Trophoblast cell (in vitro differentiated cells and primary cell): ENCODE measurements around the gene TYK2. TPM values are rescaled to one million over a fixed set of nuclear protein-coding genes. Genes with fewer than 3 reads are reported as not detected.
A peak's percentile ranks its signal among the peaks of the same experiment; 100 is the strongest.

Experiments
- DNase-seq, 2 donors: peaks; one replicate each; pipeline ENCODE4 v3.0.0-alpha.2; 2016
- H2AFZ ChIP-seq: 2 replicates; pipeline ENCODE4 v1.6.1; 2013; ENCODE audit warnings: low read length, moderate library complexity, mild to moderate bottlenecking; ENCODE audit not compliant: insufficient read depth, poor library complexity
- H2AK5ac ChIP-seq: 2 replicates; pipeline ENCODE4 v1.6.1; 2013; ENCODE audit warnings: mild to moderate bottlenecking, low read length
- H2BK120ac ChIP-seq: 2 replicates; pipeline ENCODE4 v1.6.1; 2013; ENCODE audit warnings: low read length, mild to moderate bottlenecking, moderate library complexity; ENCODE audit not compliant: insufficient read depth, poor library complexity
- H2BK12ac ChIP-seq: 2 replicates; pipeline ENCODE4 v1.6.1; 2013; ENCODE audit warnings: mild to moderate bottlenecking, low read length, moderate library complexity
- H2BK5ac ChIP-seq: 2 replicates; pipeline ENCODE4 v1.6.1; 2013; ENCODE audit warnings: low read length, low read depth, moderate library complexity, mild to moderate bottlenecking; ENCODE audit not compliant: poor library complexity
- H3K14ac ChIP-seq: 2 replicates; pipeline ENCODE4 v1.6.1; 2013; ENCODE audit warnings: mild to moderate bottlenecking, low read length
- H3K18ac ChIP-seq: 2 replicates; pipeline ENCODE4 v1.6.1; 2013; ENCODE audit warnings: mild to moderate bottlenecking, low read length
- H3K23ac ChIP-seq: 2 replicates; pipeline ENCODE4 v1.6.1; 2013; ENCODE audit warnings: low read length
- H3K27ac ChIP-seq: 2 replicates; pipeline ENCODE4 v1.5.1; 2013; ENCODE audit warnings: low read depth, mild to moderate bottlenecking, inconsistent platforms, low read length, moderate library complexity
- H3K27me3 ChIP-seq: 2 replicates; pipeline ENCODE4 v1.6.1; 2013; ENCODE audit warnings: inconsistent platforms, mild to moderate bottlenecking, low read length, moderate library complexity; ENCODE audit not compliant: insufficient read depth
- H3K36me3 ChIP-seq, 2 experiments: 1 replicate in 1 of 2; 2 replicates in 1 of 2; pipeline ENCODE4 v1.6.1; 2013; ENCODE audit warnings: low read length in 2 of 2, mild to moderate bottlenecking in 2 of 2, moderate library complexity in 1 of 2; ENCODE audit not compliant: insufficient read depth in 2 of 2, control insufficient read depth in 1 of 2
- H3K4ac ChIP-seq: 2 replicates; pipeline ENCODE4 v1.6.1; 2013; ENCODE audit warnings: low read depth, mild to moderate bottlenecking, low read length, moderate library complexity
- H3K4me1 ChIP-seq, 2 experiments: 1 replicate in 1 of 2; 2 replicates in 1 of 2; pipeline ENCODE4 v1.6.1; 2013; ENCODE audit warnings: low read length in 2 of 2, mild to moderate bottlenecking in 2 of 2, moderate library complexity in 1 of 2; ENCODE audit not compliant: insufficient read depth in 2 of 2, control insufficient read depth in 1 of 2
- H3K4me2 ChIP-seq: 2 replicates; pipeline ENCODE4 v1.6.1; 2013; ENCODE audit warnings: inconsistent platforms, mild to moderate bottlenecking, low read length, moderate library complexity
- H3K4me3 ChIP-seq: 2 replicates; pipeline ENCODE4 v1.5.1; 2013; ENCODE audit warnings: mild to moderate bottlenecking, low read depth, low read length, inconsistent platforms
- H3K79me1 ChIP-seq: one replicate; pipeline ENCODE4 v1.6.1; 2013; ENCODE audit warnings: low read length
- H3K79me2 ChIP-seq: 2 replicates; pipeline ENCODE4 v1.6.1; 2013; ENCODE audit warnings: low read length, mild to moderate bottlenecking; ENCODE audit not compliant: control insufficient read depth, insufficient read depth, poor library complexity
- H3K9ac ChIP-seq: 2 replicates; pipeline ENCODE4 v1.6.1; 2013; ENCODE audit warnings: mild to moderate bottlenecking, low read length
- H3K9me3 ChIP-seq: 2 replicates; pipeline ENCODE4 v1.6.1; 2013; ENCODE audit warnings: low read depth, mild to moderate bottlenecking, control low read depth, inconsistent platforms, low read length; ENCODE audit not compliant: insufficient read depth
- H4K12ac ChIP-seq: 2 replicates; pipeline ENCODE4 v1.6.1; 2013; ENCODE audit warnings: low read depth, mild to moderate bottlenecking, low read length, moderate library complexity
- H4K8ac ChIP-seq: 2 replicates; pipeline ENCODE4 v1.6.1; 2013; ENCODE audit warnings: low read depth, mild to moderate bottlenecking, low read length, moderate library complexity
- H4K91ac ChIP-seq: one replicate; pipeline ENCODE4 v1.6.1; 2013; ENCODE audit warnings: low read depth, mild to moderate bottlenecking, low read length, moderate library complexity
- WGBS: extraction: QIAGEN DNeasy Blood & Tissue Kit; methylation state at CpG from one replicate; pipeline ENCODE4 v1.1.7; 2013; ENCODE audit warnings: missing lambda C conversion rate; ENCODE audit not compliant: insufficient read length, insufficient coverage; ENCODE audit errors: extremely low coverage; 5-methylcytosine and 5-hydroxymethylcytosine counted together
- polyA plus RNA-seq: library from polyadenylated mRNA; stranded (reverse); fragments of 200-250 nt; gene quantifications from 2 replicates; pipeline ENCODE4 v1.2.3, GENCODE V29; 2013

Gene TYK2
- polyA plus RNA-seq = 62.0 and 64.7 TPM in 2 replicates

- no peak within 1 kb of the TSS for H3K23ac ChIP-seq
- peak; percentile 99 for DNase-seq
- peak within 1 kb of the TSS; percentile 51 for H3K27ac ChIP-seq
- WGBS = no CpG with 5 or more reads among the region's 58 CpGs
- peak within 1 kb of the TSS; percentile 89 for H3K9ac ChIP-seq
- peak within 1 kb of the TSS; percentile 63 for H4K12ac ChIP-seq
- H3K14ac ChIP-seq = peak within 1 kb of the TSS; percentile 81
- H2AFZ ChIP-seq = peak within 1 kb of the TSS; percentile 75
- H2BK12ac ChIP-seq = no peak within 1 kb of the TSS
- peak within 1 kb of the TSS; percentile 63 for H4K91ac ChIP-seq
- peak within 1 kb of the TSS; percentile 33 for H2BK120ac ChIP-seq
- no peak within 1 kb of the TSS for H2AK5ac ChIP-seq
- H3K4me3 ChIP-seq = peak within 1 kb of the TSS; percentile 89
- H4K8ac ChIP-seq = peak within 1 kb of the TSS; percentile 89
- H3K9me3 ChIP-seq = no peaks in the 10 kb centered on the region
- H3K4me2 ChIP-seq = peak within 1 kb of the TSS; percentile 91
- H3K4ac ChIP-seq = peak within 1 kb of the TSS; percentile 38
- peaks cover 6% of the 10 kb centered on the region for H3K79me2 ChIP-seq
- no peaks in the 10 kb centered on the region for H3K27me3 ChIP-seq
- peaks cover 9% of the 10 kb centered on the region in 2 experiments for H3K36me3 ChIP-seq
- H2BK5ac ChIP-seq = peak within 1 kb of the TSS; percentile 55
- H3K18ac ChIP-seq = peak within 1 kb of the TSS; percentile 91
- peaks cover 3 to 7% of the 10 kb centered on the region in 2 experiments for H3K4me1 ChIP-seq
- H3K79me1 ChIP-seq = peaks cover 8% of the 10 kb centered on the region
Observed at GRCh38 chr19:10380313-10381102, at the start of gene TYK2. TYK2 (minus strand) TSS chr19:10380572; CDS start chr19:10378406, 2,166 bp downstream.

- Histone ChIP-seq H3K9ac (no peak overlapping the region), H3K4me3 (no peak overlapping the region), H4K8ac (no peak overlapping the region), H3K36me3 (no peaks in the 10 kb centered on the region), H2BK120ac (no peak overlapping the region), H3K4me1 (peaks cover 5 to 13% of the 10 kb centered on the region in 2 experiments), H3K4ac (no peak overlapping the region), H3K79me1 (peaks cover 2% of the 10 kb centered on the region), H2AK5ac (no peak overlapping the region), H4K91ac (no peak overlapping the region), H3K4me2 (no peak overlapping the region), H3K18ac (no peak overlapping the region), H3K27ac (no peak overlapping the region), H2BK12ac (no peak overlapping the region), H3K27me3 (peaks cover 28% of the 10 kb centered on the region), H4K12ac (no peak overlapping the region), H3K79me2 (peaks cover 2% of the 10 kb centered on the region), H2AFZ (no peak overlapping the region), H3K23ac (no peak overlapping the region), H2BK5ac (no peak overlapping the region), H3K9me3 (peaks cover 11% of the 10 kb centered on the region), H3K14ac (no peak overlapping the region)
- WGBS = 90% methylated on average over 1 of the region's 5 CpGs
- no peak for DNase-seq
Observed at GRCh38 chr19:10428996-10429381, 48.6 kb upstream of the TYK2 start.

- Histone ChIP-seq H3K18ac (no peak overlapping the region), H3K23ac (no peak overlapping the region), H3K14ac (no peak overlapping the region), H2BK120ac (no peak overlapping the region), H2BK5ac (no peak overlapping the region), H3K9ac (no peak overlapping the region), H3K79me2 (peaks cover 2% of the 10 kb centered on the region), H2AFZ (no peak overlapping the region), H4K91ac (no peak overlapping the region), H3K4me3 (no peak overlapping the region), H4K8ac (no peak overlapping the region), H2BK12ac (no peak overlapping the region), H4K12ac (no peak overlapping the region), H3K79me1 (peaks cover 2% of the 10 kb centered on the region), H3K9me3 (peaks cover 11% of the 10 kb centered on the region), H3K4ac (no peak overlapping the region), H3K4me2 (no peak overlapping the region), H3K27ac (no peak overlapping the region), H3K4me1 (peaks cover 5 to 11% of the 10 kb centered on the region in 2 experiments), H3K36me3 (no peaks in the 10 kb centered on the region), H3K27me3 (peaks cover 30% of the 10 kb centered on the region), H2AK5ac (no peak overlapping the region)
- no peak for DNase-seq
- no CpG with 5 or more reads among the region's 6 CpGs for WGBS
Observed at GRCh38 chr19:10427169-10427568, 46.8 kb upstream of the TYK2 start.

DNA sequence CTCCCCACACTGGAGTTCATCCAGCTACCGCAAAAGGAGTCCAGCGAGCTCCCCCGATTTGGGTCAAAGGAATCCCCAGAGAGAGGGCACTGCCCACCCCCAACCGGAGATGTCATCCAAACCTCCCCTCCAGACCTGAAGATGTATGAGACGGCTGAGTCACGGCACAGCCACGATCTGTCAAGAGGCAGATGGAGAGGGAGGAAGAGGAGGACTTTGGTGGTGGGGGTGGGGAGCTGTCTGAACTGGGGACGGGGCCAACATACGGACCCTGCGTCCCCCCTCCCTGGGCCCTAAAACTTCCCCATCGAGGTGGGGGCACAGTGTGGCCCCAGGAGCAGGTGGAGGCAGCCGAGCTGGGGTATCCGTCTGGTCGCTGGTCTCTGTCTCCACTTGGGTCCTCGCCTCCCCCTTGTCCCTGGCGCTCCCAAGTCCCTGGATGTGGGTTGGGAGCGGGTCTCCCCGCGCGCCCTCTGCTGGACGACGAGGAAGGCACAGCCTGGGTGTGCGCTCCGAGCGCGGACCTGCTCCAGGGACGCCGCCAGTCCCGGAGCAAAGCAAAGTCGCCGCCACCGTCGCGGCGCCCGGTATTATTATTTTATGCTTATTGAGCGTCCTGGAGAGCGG, 43.8 kb upstream of the TYK2 start:
- no peak overlapping the region for H3K9ac ChIP-seq
- H3K14ac ChIP-seq = no peak overlapping the region
- no peaks in the 10 kb centered on the region for H3K79me1 ChIP-seq
- no peak overlapping the region for H3K23ac ChIP-seq
- H2AFZ ChIP-seq = peak overlapping the region; percentile 28
- H3K79me2 ChIP-seq = no peaks in the 10 kb centered on the region
- no peaks in the 10 kb centered on the region for H3K36me3 ChIP-seq
- H3K4me2 ChIP-seq = peak overlapping the region; percentile 63
- no peak overlapping the region for H3K18ac ChIP-seq
- H4K12ac ChIP-seq = no peak overlapping the region
- H3K27me3 ChIP-seq = peaks cover 35% of the 10 kb centered on the region
- H3K9me3 ChIP-seq = peaks cover 4% of the 10 kb centered on the region
- no peak overlapping the region for H3K4me3 ChIP-seq
- peaks cover 0 to 13% of the 10 kb centered on the region in 2 experiments for H3K4me1 ChIP-seq
- no peak overlapping the region for H2BK120ac ChIP-seq
- H2AK5ac ChIP-seq = no peak overlapping the region
- no peak overlapping the region for H4K91ac ChIP-seq
- H2BK5ac ChIP-seq = no peak overlapping the region
- DNase-seq = peak; percentile 62 to 88
- H2BK12ac ChIP-seq = no peak overlapping the region
- H3K4ac ChIP-seq = no peak overlapping the region
- H4K8ac ChIP-seq = no peak overlapping the region
- no CpG with 5 or more reads among the region's 38 CpGs for WGBS
- no peak overlapping the region for H3K27ac ChIP-seq
